Measurements from ENCODE around the gene DIP2B. TPM values are rescaled to one million over a fixed set of nuclear protein-coding genes. Genes with fewer than 3 reads are reported as not detected.

Gene DIP2B
- polyA plus RNA-seq, 2 of the 4 experiments (the other 2 are of a cell fraction): 16.9 to 29.3 TPM

DNA sequence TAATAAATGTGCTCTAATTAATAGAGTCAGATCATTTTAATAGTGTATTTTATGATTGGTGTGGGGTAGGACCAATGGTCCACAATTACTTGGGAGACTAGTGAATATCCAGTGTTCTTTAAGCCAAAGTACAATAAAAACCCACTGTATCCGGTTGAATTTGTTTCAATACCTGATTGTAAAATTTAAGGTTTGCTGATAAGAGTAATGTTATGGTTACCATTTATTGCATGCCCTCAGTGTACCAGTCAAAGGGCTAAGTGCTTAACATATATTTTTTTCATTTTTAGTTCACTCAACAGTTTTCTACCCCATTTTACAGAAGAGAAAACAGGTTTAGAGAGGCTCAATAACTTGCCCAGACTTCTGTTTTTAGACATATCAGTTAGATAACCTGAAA, 161.2 kb downstream of the DIP2B start:
- H3K4me2 ChIP-seq: no peak overlapping the region
- TF ChIP-seq RFX5 (IDR thresholded peaks at IDR 0.05): no peak
- TF ChIP-seq, protein P1, sequence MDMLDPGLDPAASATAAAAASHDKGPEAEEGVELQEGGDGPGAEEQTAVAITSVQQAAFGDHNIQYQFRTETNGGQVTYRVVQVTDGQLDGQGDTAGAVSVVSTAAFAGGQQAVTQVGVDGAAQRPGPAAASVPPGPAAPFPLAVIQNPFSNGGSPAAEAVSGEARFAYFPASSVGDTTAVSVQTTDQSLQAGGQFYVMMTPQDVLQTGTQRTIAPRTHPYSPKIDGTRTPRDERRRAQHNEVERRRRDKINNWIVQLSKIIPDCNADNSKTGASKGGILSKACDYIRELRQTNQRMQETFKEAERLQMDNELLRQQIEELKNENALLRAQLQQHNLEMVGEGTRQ (IDR thresholded peaks at IDR 0.05): no peak
- no peak for TF ChIP-seq HDAC2 (IDR thresholded peaks at IDR 0.05)
- no peak for TF ChIP-seq RCOR1 (IDR thresholded peaks at IDR 0.05; ENCODE audit: low read depth, low read length)
- no peak for TF ChIP-seq GATA3 (IDR thresholded peaks at IDR 0.05; ENCODE audit: borderline replicate concordance)
- TF ChIP-seq, protein P2, sequence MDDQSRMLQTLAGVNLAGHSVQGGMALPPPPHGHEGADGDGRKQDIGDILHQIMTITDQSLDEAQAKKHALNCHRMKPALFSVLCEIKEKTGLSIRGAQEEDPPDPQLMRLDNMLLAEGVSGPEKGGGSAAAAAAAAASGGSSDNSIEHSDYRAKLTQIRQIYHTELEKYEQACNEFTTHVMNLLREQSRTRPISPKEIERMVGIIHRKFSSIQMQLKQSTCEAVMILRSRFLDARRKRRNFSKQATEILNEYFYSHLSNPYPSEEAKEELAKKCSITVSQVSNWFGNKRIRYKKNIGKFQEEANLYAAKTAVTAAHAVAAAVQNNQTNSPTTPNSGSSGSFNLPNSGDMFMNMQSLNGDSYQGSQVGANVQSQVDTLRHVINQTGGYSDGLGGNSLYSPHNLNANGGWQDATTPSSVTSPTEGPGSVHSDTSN (IDR thresholded peaks at IDR 0.05): no peak
- TF ChIP-seq, protein P3, sequence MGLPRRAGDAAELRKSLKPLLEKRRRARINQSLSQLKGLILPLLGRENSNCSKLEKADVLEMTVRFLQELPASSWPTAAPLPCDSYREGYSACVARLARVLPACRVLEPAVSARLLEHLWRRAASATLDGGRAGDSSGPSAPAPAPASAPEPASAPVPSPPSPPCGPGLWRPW (IDR thresholded peaks at IDR 0.05): no peak
- TF ChIP-seq EHMT2 (IDR thresholded peaks at IDR 0.05; ENCODE audit: low read depth): no peak
- no peak for TF ChIP-seq NPAS2 (CRISPR knock-in tag; IDR thresholded peaks at IDR 0.05; ENCODE audit: borderline replicate concordance)
- TF ChIP-seq EHF (CRISPR knock-in tag; IDR thresholded peaks at IDR 0.05): no peak
- no peak for TF ChIP-seq ESRRA (IDR thresholded peaks at IDR 0.05; ENCODE audit: borderline replicate concordance, low read length)
- TF ChIP-seq, protein P4, sequence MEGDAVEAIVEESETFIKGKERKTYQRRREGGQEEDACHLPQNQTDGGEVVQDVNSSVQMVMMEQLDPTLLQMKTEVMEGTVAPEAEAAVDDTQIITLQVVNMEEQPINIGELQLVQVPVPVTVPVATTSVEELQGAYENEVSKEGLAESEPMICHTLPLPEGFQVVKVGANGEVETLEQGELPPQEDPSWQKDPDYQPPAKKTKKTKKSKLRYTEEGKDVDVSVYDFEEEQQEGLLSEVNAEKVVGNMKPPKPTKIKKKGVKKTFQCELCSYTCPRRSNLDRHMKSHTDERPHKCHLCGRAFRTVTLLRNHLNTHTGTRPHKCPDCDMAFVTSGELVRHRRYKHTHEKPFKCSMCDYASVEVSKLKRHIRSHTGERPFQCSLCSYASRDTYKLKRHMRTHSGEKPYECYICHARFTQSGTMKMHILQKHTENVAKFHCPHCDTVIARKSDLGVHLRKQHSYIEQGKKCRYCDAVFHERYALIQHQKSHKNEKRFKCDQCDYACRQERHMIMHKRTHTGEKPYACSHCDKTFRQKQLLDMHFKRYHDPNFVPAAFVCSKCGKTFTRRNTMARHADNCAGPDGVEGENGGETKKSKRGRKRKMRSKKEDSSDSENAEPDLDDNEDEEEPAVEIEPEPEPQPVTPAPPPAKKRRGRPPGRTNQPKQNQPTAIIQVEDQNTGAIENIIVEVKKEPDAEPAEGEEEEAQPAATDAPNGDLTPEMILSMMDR (IDR thresholded peaks at IDR 0.05): no peak
- FAIRE-seq (no peak), ATAC-seq (no peak), DNase-seq (ENCODE audit: low read depth in 1 of 2, low spot score in 1 of 2) (no peak)
- POLR2A ChIA-PET: interaction anchor here (0.6 kb wide), 1 partner anchor 64 kb away, joined by 5 read pairs; no protein-coding TSS in a partner anchor
- H3K27ac ChIP-seq: no peak overlapping the region
- no peak overlapping the region for H3K4me3 ChIP-seq
- H3K4me1 ChIP-seq: peaks cover 18% of the 10 kb centered on the region
- 95% methylated on average over 1 of the region's 1 CpG for WGBS (ENCODE audit: missing lambda C conversion rate)
- H3K9me3 ChIP-seq: no peaks in the 10 kb centered on the region
- CTCF ChIA-PET: no interaction called here

DNA sequence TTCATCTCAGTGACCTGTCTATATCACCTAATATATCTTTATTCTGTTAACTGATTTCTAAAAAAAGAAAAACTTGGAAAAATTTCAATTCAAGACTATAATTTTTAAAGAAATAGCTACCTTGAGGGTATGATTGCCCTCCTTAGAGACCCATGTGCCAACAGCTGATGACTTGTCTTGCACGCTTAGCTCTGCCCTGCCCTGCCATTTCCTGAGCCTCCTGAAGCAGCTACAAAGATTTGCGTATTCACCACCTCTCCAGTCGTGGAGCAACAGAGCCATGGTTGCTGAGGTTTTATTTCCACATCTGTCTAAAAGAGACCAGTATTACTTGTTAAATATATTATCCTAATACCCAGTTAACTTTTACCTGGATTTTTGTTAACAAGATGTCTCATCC, 167.4 kb downstream of the DIP2B start:
- Histone ChIP-seq H3K4me2 (no peak overlapping the region), H3K4me3 (no peak overlapping the region), H3K4me1 (no peaks in the 10 kb centered on the region), H3K9me3 (no peaks in the 10 kb centered on the region), H3K27ac (no peak overlapping the region)
- ATAC-seq (no peak), DNase-seq (ENCODE audit: low read depth in 1 of 2, low spot score in 1 of 2) (no peak), FAIRE-seq (no peak)
- WGBS (ENCODE audit: missing lambda C conversion rate): 94% methylated on average over 3 of the region's 3 CpGs
- TF ChIP-seq EHMT2 (IDR thresholded peaks at IDR 0.05; ENCODE audit: low read depth) (no peak), JUNB (IDR thresholded peaks at IDR 0.05) (no peak), RCOR1 (IDR thresholded peaks at IDR 0.05; ENCODE audit: low read depth, low read length) (no peak), GATA3 (IDR thresholded peaks at IDR 0.05; ENCODE audit: borderline replicate concordance) (no peak), ZFP36 (IDR thresholded peaks at IDR 0.05; ENCODE audit: borderline replicate concordance, partially characterized antibody) (no peak), CHD2 (IDR thresholded peaks at IDR 0.05; ENCODE audit: low read length, partially characterized antibody) (no peak), HOXB13 (CRISPR knock-in tag; IDR thresholded peaks at IDR 0.05; ENCODE audit: low read depth) (no peak)
- TF ChIP-seq, protein P5, sequence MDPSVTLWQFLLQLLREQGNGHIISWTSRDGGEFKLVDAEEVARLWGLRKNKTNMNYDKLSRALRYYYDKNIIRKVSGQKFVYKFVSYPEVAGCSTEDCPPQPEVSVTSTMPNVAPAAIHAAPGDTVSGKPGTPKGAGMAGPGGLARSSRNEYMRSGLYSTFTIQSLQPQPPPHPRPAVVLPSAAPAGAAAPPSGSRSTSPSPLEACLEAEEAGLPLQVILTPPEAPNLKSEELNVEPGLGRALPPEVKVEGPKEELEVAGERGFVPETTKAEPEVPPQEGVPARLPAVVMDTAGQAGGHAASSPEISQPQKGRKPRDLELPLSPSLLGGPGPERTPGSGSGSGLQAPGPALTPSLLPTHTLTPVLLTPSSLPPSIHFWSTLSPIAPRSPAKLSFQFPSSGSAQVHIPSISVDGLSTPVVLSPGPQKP (IDR thresholded peaks at IDR 0.05; ENCODE audit: low read depth, low read length): no peak
- TF ChIP-seq, protein P1 (IDR thresholded peaks at IDR 0.05): no peak
- TF ChIP-seq, protein P6, sequence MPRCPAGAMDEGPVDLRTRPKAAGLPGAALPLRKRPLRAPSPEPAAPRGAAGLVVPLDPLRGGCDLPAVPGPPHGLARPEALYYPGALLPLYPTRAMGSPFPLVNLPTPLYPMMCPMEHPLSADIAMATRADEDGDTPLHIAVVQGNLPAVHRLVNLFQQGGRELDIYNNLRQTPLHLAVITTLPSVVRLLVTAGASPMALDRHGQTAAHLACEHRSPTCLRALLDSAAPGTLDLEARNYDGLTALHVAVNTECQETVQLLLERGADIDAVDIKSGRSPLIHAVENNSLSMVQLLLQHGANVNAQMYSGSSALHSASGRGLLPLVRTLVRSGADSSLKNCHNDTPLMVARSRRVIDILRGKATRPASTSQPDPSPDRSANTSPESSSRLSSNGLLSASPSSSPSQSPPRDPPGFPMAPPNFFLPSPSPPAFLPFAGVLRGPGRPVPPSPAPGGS (IDR thresholded peaks at IDR 0.05): no peak
- TF ChIP-seq, protein P3 (IDR thresholded peaks at IDR 0.05): no peak
- POLR2A ChIA-PET: no interaction called here
- CTCF ChIA-PET: interaction anchor here (1.2 to 2.2 kb wide), 3 partner anchors 27 to 167 kb away, joined by 3 to 11 read pairs (median 5); partner anchors contain the start of gene DIP2B

All from A549 (cell line).